Type B pancreatic cell (in vitro differentiated cells): ENCODE measurements around the gene ZDHHC20. TPM values are rescaled to one million over a fixed set of nuclear protein-coding genes. Genes with fewer than 3 reads are reported as not detected.

ENCODE experiments used
- DNase-seq: peaks from one replicate; pipeline ENCODE4 v3.0.0; 2021; ENCODE audit warnings: mixed read lengths; ENCODE audit not compliant: unreplicated experiment; ENCODE audit errors: extremely low spot score
- H3K27ac Mint-ChIP-seq: 2 replicates; pipeline ENCODE4 v1.8.0; 2021; ENCODE audit warnings: mild to moderate bottlenecking, mixed read lengths
- H3K27me3 Mint-ChIP-seq: 2 replicates; pipeline ENCODE4 v1.8.0; 2021; ENCODE audit warnings: mixed read lengths
- H3K36me3 Mint-ChIP-seq: 2 replicates; pipeline ENCODE4 v1.8.0; 2021; ENCODE audit warnings: mixed read lengths
- H3K4me1 Mint-ChIP-seq: one replicate; pipeline ENCODE4 v1.8.0; 2021; ENCODE audit warnings: mixed read lengths; ENCODE audit not compliant: unreplicated experiment
- H3K4me3 Mint-ChIP-seq: 2 replicates; pipeline ENCODE4 v1.8.0; 2021; ENCODE audit warnings: mild to moderate bottlenecking, mixed read lengths
- H3K9me3 Mint-ChIP-seq: 2 replicates; pipeline ENCODE4 v1.8.0; 2021; ENCODE audit warnings: mixed read lengths
- CTCF ChIP-seq: fragments of 200-600 bp; sonication (generic); conservative IDR thresholded peaks from 2 replicates; pipeline ENCODE4 v1.5.0; 2021; ENCODE audit warnings: antibody characterized with exemption, mild to moderate bottlenecking
- total RNA-seq: library from RNA; stranded (reverse); gene quantifications from 2 replicates; pipeline ENCODE4 v1.2.1, GENCODE V29; 2021; ENCODE audit warnings: low replicate concordance

The ZDHHC20 gene
- total RNA-seq, 1 donor from 2014 or later: 78.2 TPM

GRCh38 chr13:21322988-21323387, 136.1 kb downstream of the ZDHHC20 start:
- Mint-ChIP-seq H3K4me1 (peaks cover 23% of the 10 kb centered on the region), H3K27ac (no peak overlapping the region), H3K9me3 (no peaks in the 10 kb centered on the region), H3K4me3 (no peak overlapping the region), H3K36me3 (peaks cover 11% of the 10 kb centered on the region), H3K27me3 (peaks cover 12% of the 10 kb centered on the region)
- no peak for DNase-seq
- no peak for TF ChIP-seq CTCF

Other genes with a start within 250 kb of the ZDHHC20 start
- gene MICU2, start 144.9 kb upstream of the ZDHHC20 start, total RNA-seq: 31.5 and 35.7 TPM in 2 replicates
- gene FGF9, start 211.8 kb upstream of the ZDHHC20 start, total RNA-seq: 7.6 and 10.4 TPM in 2 replicates